Raji (cell line): ENCODE results near the gene SUGCT.

ENCODE experiments used
- POLR2A ChIP-seq: IDR thresholded peaks from 2 replicates; pipeline ENCODE4 v1.6.1; 2011; ENCODE audit warnings: low read depth, low read length, control low read depth; ENCODE audit not compliant: insufficient read depth

The SUGCT gene

GRCh38 chr7:40455485-40455884 lies 320.7 kb downstream of the SUGCT start:
- TF ChIP-seq POLR2A, result no peak

- no peak for TF ChIP-seq POLR2A
Measured at GRCh38 chr7:40457776-40458480, 323.1 kb downstream of the SUGCT start.

DNA sequence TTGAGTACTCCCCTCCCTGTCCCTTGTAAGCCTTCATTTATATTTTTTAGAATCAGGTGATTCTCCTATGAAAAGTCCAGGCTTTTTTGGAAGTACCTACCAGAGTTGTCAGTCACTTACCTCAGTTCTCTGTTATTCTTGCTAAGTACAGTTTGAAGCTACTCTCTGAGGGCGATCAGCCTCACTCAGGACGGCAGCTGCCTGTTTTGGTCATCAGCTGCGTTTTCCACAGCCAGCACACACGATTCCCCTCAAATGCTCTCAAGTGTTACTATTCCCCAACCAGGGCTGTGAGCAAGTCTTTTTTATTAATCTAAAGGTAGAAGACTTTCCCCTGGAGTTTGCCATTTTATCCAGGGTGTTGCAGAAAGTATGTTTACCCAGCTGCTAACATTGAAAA lies 328.6 kb downstream of the SUGCT start:
- no peak for TF ChIP-seq POLR2A

DNA sequence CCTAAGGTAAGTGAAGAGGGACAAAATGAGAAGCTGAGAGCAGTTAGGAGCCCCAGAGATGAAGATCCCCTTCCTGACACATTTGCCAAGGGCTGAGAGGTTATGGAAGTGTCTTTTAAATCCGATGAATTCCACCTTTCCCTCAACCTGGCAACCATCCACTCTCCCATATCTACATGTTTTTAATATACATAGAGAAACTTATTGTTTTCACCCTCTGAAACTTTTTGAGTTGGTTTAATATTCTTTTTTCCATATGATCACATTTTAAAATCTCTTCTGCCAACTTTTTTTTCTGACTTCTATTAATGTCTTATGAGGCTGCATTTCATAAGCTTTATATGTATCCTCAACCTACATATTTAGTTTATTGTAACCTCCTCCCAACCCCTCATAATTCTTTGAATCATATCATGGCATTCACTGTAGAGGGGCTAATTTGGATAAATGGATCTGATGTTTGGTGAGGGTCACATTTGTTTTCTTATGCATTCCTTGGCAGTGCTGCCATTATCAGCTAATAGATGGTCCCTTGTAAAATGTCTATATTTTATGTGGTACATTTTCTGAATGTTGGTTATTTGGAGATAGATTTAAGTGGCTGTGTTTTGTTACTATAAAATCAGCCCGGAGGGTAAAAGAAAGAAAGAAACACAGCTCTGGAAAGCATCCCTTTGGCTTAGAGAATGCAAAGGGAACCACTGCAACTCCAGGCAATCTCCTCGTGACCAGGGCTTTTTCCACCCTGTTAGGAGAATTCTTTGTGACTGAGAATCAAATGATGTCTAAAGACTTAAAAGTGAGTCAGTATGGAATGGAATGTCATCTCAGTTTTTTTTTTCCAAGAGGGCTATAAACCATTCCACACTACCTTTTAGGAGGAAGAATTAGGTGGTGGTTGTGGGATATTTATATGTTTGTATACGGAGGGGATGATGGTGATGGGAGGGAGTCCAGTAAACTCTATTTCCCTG lies 334.4 kb downstream of the SUGCT start:
- no peak for TF ChIP-seq POLR2A

DNA sequence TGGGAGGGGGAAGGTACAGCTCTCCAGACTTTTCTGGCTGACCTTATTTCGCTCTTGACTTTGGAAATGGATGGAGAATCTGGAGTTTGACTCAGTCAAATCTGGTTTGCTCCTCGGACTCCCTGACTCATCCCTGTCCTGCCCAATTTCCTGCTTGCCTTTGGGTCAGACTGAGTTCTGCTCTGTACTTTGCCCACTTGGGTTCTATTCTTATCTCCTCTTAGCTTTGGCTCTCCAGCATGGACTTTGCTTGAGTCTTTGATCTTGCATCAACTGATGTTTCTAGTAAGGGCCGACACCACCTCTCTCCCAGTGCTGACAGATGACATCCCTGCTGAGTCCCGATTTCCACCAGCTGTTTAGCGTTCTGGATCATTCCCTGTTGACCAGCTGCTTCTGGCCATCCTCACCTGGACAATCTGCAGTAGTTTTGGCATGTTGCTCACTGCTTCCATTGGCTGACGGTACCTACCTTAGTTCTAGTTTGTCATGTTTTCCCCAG lies 335.3 kb downstream of the SUGCT start:
- no peak for TF ChIP-seq POLR2A

DNA sequence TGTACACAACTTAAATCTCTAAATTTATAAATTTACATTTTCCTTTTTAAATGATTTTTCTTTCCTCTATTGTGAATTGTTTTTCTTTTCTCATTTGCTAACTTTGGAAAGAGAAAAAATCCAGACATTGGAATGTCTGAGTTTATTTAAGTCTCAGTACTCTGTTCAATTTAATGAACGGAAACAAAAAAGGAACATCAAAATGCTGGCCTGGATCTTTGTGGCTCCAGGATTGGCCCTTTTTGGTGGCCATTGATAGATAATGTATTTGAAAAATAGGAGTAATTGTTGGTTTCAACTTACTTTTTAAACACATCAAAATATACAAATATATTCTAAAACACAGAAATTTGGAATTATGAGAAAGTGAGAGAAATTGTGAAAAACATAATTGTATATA lies 336.0 kb downstream of the SUGCT start:
- TF ChIP-seq POLR2A, result no peak

DNA sequence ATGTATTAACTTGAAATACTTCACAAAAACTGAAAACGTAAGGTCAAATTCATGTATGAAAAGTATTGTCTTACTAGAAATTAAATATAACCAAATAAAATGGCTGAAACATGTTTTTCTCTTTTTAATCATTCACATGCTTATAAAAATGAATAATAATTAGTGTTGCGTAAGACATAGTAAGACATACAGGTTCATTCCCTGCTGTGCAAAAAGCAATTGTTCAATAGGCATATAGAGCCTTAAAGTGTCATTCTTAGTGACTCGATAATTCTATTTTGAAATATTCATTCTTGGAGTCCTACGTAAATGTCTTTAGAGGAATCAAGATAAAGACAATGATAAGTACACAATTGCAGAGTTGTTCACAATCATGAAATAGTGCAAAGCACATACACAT lies 337.1 kb downstream of the SUGCT start:
- TF ChIP-seq POLR2A, result no peak

- no peak for TF ChIP-seq POLR2A
Measured at GRCh38 chr7:40474790-40475680, 340.2 kb downstream of the SUGCT start.

DNA sequence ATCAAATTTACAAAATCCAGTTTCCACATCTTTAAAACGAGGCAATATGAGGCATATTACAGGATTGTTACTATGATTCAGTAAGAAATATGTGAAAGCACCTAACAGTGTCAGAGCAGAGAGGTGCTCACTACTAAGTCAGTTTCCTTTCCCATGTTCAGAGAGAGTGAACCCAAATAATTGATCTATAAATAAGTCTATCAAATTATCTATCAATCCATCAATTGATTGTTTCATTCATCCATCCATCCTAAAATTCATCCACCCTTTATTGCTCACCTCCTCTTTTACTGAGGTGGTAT lies 340.8 kb downstream of the SUGCT start:
- no peak for TF ChIP-seq POLR2A

DNA sequence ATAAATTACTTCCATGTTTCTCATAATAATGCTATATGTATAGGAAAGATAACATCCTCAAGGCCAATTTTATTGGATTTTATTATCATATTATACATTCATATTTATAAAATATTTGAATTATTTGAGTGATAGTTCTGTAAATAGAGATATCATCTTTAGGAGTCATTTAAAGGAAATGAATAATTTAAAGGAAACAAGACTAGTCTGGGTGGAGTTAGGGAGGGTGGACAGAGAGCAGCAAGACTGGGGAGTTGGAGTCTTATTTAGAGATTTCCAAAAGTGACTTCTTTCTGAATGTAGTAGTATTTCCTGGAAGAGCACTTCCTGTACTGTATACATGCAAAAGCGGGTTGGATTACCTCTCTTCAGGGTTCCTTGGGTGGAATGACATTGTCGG lies 342.3 kb downstream of the SUGCT start:
- TF ChIP-seq POLR2A, result no peak

GRCh38 chr7:40482845-40483244 lies 348.0 kb downstream of the SUGCT start:
- TF ChIP-seq POLR2A, result no peak

- TF ChIP-seq POLR2A, result no peak
Measured at GRCh38 chr7:40483630-40484029, 348.8 kb downstream of the SUGCT start.

DNA sequence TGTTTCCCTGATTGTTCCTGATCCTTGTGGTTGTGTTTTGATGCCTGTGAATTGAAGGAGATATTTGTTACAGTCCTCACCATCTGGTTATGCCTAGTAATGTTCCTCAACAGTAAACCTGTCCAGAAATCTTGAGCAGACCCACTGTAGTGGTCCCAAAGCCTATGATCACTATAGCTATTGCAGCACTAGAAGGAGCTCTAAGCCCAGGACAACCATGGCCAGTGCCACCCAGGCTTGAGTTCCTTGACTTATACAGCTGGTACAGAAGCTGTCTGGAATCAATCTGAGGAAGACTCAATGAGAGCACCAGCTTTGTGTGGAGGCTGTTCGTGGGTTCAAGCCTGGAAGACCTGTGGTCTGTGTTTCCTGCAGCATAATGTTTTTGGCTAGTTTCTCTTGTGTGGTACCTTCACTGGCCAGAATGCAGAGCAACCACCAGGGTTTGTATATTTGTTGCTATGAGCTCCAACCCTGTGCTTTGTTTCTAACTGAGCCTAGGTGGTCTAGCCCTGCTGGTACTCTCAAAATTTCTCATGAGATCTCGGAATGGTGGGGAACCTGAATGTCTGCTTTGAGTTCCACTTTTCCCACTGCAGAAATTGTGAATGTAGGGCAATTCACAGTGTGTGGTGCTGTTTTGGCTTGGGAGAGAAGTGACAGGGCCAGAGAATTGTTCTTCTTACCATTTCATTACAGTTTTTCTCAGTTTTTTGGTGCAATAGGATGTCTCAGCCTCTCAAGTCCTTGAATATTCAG lies 355.2 kb downstream of the SUGCT start:
- TF ChIP-seq POLR2A, result no peak

DNA sequence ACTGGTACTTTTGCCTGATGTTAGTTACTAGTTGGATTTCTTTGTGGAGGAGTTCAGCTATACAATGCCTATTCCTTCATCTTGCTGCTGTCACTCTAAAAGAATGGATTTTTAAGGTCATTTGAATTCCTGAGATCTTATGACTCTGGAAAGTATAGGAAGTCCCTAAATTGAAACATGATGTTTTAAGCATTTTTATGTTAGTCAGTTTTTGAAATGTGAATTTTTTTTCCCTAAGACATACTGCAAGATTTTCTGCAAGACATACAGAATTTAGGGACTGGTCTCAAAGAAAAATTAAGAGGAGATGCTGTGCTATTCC lies 355.8 kb downstream of the SUGCT start:
- no peak for TF ChIP-seq POLR2A

DNA sequence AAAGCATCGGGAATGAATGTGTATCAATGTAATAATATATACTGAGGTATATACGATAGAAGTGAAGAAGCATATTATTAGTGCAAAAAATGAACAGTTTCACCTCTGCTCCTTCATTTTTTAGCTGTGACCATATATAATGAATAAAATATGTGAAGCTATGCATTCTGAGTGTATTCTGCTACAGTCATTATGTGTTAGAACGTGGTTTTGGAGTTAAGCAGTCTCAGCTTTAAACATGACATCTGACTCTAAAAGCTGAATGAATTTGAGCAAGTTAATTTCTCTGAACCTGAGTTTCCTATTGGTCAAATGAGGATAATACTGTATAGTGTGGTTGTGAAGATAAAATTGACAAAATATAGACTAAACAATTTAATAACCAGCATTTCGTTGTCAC lies 358.1 kb downstream of the SUGCT start:
- TF ChIP-seq POLR2A, result no peak
